Left colon (tissue), 2 donors: Measurements from ENCODE around the gene FAAP20. TPM values are rescaled to one million over a fixed set of nuclear protein-coding genes. Genes with fewer than 3 reads are reported as not detected.
A peak's percentile ranks its signal among the peaks of the same experiment; 100 is the strongest.

Experiments used
- ATAC-seq: fragments of 200-7000 bp; cut with Tn5 transposase; one replicate; pipeline ENCODE4 v1.9.1; 2020; ENCODE audit warnings: mild to moderate bottlenecking, moderate library complexity
- DNase-seq, 2 donors: peaks; one replicate each; pipeline ENCODE4 v3.0.0-alpha.2; 2020
- intact Hi-C, 2 donors: fragments of 100-400 bp; cut with DNase I in 1 of 2; cut with micrococcal nuclease in 1 of 2; formaldehyde crosslinking; loops; one replicate each; pipeline versions ENCODE4 v1.11.2 to v1.14.0; 2022; cut with DNase I, micrococcal nuclease
- total RNA-seq, 2 donors: library from RNA; stranded (reverse); fragmentation: NEBNext Ultra II Directional; extraction: Animal tissue kit (Norgen Biotek cat#: 25700); gene quantifications; one replicate each; pipeline ENCODE4 v1.2.1, GENCODE V29; 2021
- donor health status: DM: no; HTN: no; CAD: no.
- donor health status: DM: yes; HTN: yes; CAD: no.

FAAP20 gene
- total RNA-seq, 2 donors from 2014 or later, result 28.5 to 32.6 TPM

- DNase-seq, result no peak
- intact Hi-C loops, result no loop called here
- ATAC-seq, result no peak
Measured at GRCh38 chr1:2172551-2173146, 21.9 kb downstream of the FAAP20 start.

DNA sequence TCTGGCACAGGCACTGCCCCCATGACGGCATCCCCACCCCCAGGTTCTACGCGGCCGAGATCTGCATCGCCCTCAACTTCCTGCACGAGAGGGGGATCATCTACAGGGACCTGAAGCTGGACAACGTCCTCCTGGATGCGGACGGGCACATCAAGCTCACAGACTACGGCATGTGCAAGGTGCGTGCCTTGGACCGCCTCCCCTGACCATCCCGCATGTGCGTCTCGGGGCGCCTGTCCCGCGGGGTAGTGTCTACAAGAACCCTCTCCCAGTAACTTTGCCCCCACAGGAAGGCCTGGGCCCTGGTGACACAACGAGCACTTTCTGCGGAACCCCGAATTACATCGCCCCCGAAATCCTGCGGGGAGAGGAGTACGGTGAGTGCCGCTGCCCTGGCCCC lies 22.6 kb downstream of the FAAP20 start:
- no peak for ATAC-seq
- intact Hi-C loops, result no loop called here
- no peak for DNase-seq

- intact Hi-C loops, result no loop called here
Measured at GRCh38 chr1:2170211-2170610, 24.4 kb downstream of the FAAP20 start.

DNA sequence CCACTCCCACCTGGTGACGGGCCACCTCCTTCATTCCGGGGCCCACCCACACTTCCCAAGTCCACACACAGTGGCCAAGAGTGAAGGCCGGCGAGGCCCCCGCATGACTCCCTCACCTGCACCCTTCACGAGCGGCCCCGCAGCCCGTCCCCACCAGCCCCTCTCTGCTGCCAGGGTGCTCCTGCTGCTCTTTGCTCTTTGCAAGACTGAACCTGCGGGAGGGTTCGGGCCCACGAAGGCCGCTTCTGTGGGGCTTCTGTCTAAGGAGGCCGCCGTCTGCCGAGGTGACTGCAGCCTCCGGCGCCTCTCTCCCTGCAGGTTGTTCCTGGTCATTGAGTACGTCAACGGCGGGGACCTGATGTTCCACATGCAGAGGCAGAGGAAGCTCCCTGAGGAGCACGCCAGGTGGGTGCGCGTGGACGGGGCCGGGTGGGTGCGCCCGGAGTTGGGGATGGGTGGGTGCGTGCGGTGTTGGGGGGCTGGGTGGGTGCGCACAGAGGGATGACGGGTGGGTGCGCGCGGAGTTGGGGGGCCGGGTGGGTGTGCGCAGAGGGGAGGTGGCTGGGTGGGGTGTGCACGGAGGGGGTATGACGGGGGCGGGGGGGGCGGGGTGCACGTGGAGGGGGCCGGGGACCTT lies 25.3 kb downstream of the FAAP20 start:
- ATAC-seq (no peak), DNase-seq (no peak)
- intact Hi-C loops, result no loop called here

More at GRCh38 chr1:2170211-2170610, 24.4 kb downstream of the FAAP20 start:
- DNase-seq (no peak), ATAC-seq (no peak)

DNA sequence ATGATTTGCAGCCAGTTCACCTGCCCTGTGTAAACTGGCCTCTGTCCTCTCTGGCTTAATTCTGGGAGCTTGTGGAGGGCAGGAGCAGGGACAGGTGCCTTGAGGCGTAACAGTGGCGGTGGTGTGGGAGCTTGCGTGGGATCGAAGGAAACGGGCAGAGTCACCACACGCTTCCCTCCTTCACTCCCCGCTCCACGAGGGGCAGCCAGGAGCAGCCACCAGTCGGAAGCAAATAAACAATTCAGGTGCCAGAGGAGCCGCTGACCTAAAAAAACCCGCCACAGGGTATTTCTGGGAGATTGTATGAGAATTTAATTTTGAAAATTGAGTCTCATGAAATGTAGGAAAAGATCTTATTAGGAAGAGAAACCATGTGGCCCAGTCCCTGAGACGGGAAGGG lies 26.0 kb downstream of the FAAP20 start:
- no peak for ATAC-seq
- DNase-seq, result no peak
- intact Hi-C loops, result no loop called here

DNA sequence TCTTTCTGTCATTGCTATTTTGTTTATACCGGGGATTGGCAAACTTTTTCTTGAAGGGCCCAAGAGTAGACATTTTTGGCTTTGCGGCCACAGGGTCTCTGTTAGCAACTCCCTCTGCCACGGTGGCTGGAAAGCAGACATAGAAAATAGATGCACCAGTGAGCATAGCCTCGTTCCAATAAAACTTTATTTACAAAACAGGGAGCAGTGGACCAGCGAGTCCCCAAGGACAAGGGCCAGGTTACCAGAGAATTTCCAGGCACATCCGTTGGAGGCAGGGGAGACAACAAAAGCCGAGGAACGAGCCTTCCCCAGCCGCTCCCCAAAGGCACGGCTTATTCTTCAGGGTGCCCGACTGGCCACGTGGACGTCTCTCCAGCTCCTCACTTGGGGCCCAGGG lies 26.5 kb downstream of the FAAP20 start:
- DNase-seq (no peak), ATAC-seq (no peak)
- intact Hi-C loops, result no loop called here

DNA sequence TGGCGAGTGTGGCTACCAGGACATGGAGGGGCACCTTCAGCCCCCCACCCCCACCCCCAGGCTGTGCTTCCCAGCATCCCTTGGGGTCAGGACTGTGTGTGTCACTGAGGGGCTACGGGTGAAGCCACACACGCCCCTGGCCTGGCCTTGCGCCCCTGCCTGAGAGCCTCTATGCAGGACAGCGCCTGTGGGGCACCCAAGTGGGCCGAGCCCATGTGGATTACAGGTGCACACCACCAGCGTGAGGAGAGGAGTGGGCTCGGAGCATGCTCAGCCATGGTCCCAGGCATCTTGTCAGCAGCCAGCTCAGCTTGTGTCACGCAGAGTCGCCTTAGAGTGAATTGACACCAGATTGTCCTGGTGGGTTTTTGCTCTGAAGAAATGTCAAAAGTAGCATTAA lies 27.9 kb downstream of the FAAP20 start:
- no peak for ATAC-seq
- intact Hi-C loops, result no loop called here
- no peak for DNase-seq

GRCh38 chr1:2166254-2166653 lies 28.3 kb downstream of the FAAP20 start:
- DNase-seq (no peak), ATAC-seq (no peak)
- intact Hi-C loops, result no loop called here

DNA sequence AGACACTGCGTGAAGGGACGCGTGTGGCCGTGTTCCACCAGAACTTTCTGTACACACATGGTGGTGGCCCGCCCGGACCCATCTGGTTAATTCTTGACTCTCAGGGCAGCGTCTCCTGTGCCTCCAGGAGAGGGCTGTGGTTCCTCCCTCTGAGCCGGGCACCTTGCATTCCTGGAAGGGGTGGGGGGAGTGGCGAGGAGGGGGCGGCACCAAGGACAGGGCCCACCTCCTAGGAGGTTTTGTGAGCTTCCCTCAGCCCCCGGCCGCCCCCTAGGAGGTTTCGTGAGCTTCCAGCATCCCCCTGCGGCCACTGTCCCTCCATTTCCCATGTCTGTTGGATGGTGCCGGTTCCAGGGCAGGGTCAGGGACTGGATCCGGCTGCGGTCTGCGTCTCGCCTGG lies 28.9 kb downstream of the FAAP20 start:
- ATAC-seq, result no peak

DNA sequence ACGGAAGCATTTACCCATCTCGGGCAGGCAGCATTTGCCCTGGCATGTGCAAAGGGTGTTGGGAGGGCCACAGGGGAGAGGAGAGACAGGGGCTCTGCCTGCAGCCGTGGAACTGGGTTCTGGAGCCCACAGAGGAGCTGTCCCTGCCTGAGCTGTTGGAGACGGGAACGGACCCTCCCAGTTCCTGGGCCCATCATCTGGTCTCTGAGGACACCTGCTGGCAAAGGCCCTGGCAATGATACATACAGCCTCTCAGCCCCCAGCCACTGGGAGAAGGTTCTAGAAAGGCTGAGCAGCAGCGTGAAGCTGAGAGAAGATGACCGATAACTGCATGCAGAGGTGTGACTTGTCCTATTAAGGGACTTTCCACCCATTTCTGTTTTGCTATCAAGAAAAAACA lies 31.4 kb downstream of the FAAP20 start:
- ATAC-seq (no peak), DNase-seq (no peak)
- intact Hi-C loops, result no loop called here

More for the DNA sequence above, 28.9 kb downstream of the FAAP20 start:
- intact Hi-C loops, result no loop called here
- no peak for DNase-seq

- DNase-seq (no peak), ATAC-seq (peak; percentile 26)
- intact Hi-C loops, result no loop called here
Measured at GRCh38 chr1:2160451-2161300, 33.9 kb downstream of the FAAP20 start.

- no peak for DNase-seq
- ATAC-seq, result no peak
- intact Hi-C loops, result no loop called here
Measured at GRCh38 chr1:2159124-2159523, 35.4 kb downstream of the FAAP20 start.

GRCh38 chr1:2158272-2158671 lies 36.3 kb downstream of the FAAP20 start:
- intact Hi-C loops, result no loop called here
- no peak for DNase-seq
- no peak for ATAC-seq

- ATAC-seq (peak; percentile 13), DNase-seq (no peak)
- intact Hi-C loops, result no loop called here
Measured at GRCh38 chr1:2157856-2158255, 36.7 kb downstream of the FAAP20 start.

- no peak for DNase-seq
- no peak for ATAC-seq
- intact Hi-C loops, result no loop called here
Measured at GRCh38 chr1:2156866-2157265, 37.7 kb downstream of the FAAP20 start.

DNA sequence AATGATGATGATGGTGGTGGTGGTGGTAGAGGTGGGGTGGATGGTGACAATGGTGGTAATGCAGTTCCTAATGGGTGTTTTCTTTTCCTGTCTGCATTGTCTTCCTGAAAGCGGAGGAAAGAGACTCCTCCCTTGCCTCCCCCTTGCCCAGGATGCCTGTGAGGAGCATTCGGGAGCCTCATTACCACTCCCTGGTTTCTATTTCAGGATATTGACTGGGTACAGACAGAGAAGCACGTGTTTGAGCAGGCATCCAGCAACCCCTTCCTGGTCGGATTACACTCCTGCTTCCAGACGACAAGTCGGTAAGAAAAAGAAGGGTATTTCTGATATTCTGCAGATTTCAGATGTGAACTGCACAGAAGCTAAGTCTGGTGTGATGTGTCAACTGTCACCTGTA lies 38.8 kb downstream of the FAAP20 start:
- no peak for ATAC-seq
- no peak for DNase-seq
- intact Hi-C loops, result no loop called here

DNA sequence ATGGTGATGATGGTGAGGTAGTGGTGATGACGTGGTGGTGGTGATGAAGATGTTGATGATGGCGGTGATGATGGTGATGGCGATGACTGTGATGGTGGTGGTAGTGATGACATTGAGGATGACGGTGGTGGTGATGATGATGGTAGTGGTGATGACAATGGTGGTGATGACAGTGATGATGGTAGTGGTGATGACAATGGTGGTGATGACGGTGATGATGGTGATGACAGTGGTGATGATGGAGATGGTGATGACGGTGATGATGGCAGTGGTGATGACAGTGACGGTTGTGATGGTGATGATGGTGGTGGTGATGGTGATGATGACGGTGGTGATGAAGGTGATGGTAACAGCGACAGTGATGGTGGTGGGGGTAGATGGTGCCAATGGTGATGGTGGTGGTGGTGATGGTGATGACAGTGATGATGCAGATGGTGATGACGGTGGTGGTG lies 39.4 kb downstream of the FAAP20 start:
- ATAC-seq (no peak), DNase-seq (no peak)
- intact Hi-C loops, result no loop called here

DNA sequence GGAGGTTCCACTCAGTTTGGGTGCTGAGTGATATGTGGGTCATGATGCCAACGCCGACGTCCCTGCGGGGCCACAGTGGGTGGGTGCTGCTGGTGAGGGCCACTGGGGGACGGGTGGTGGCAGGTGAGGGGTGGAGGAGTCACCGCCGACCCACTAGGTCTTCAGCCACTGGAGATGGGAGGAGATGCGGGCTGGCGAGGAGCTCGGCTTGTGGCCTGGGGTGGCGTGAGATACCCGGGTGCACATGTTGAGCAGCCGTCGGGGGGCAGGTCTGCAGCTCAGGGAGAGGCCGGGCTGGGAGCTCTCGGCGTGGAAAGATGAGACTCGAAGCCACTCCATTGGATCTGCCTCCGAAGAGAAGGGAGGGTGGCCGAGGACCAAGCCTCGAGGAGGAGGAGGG lies 40.5 kb downstream of the FAAP20 start:
- intact Hi-C loops, result no loop called here
- ATAC-seq, result no peak
- DNase-seq, result no peak

GRCh38 chr1:2152954-2153353 lies 41.6 kb downstream of the FAAP20 start:
- DNase-seq (no peak), ATAC-seq (no peak)
- intact Hi-C loops, result no loop called here

DNA sequence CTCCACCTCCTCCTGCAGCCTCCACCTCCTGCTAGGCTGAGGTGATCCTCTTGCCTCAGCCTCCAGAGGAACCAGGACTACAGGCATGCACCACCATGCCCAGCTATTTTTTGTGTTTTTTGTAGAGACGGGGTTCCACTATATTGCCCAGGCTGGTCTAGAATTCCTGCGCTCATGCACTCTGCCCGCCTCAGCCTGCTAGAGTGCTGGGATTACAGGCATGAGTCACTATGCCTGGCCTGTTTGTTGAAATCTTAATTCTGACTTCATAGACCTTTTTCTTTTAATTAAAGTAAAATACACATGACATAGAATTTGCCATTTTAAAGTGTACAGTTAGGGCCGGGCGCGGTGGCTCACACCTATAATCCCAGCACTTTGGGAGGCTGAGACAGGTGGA lies 42.7 kb downstream of the FAAP20 start:
- DNase-seq (no peak), ATAC-seq (no peak)
- intact Hi-C loops, result no loop called here
